HG02938 (cell line): ENCODE measurements around the gene ST7.

ENCODE experiments used
- ATAC-seq: cut with Tn5 transposase; IDR thresholded peaks from one replicate; pipeline ENCODE4 v1.9.1; 2021; ENCODE audit warnings: mild to moderate bottlenecking, moderate library complexity; ENCODE audit not compliant: unreplicated experiment

ST7 gene

GRCh38 chr7:117087639-117088396, 134.5 kb downstream of the ST7 start:
- no peak for ATAC-seq

GRCh38 chr7:117088623-117089194, 135.4 kb downstream of the ST7 start:
- ATAC-seq = no peak

- no peak for ATAC-seq
Observed at GRCh38 chr7:117090791-117091190, 137.5 kb downstream of the ST7 start.

- ATAC-seq = no peak
Observed at GRCh38 chr7:117091721-117092120, 138.4 kb downstream of the ST7 start.

GRCh38 chr7:117092785-117093184, 139.5 kb downstream of the ST7 start:
- ATAC-seq = no peak

GRCh38 chr7:117094457-117094856, 141.2 kb downstream of the ST7 start:
- no peak for ATAC-seq

GRCh38 chr7:117095055-117095454, 141.8 kb downstream of the ST7 start:
- no peak for ATAC-seq

- no peak for ATAC-seq
Observed at GRCh38 chr7:117096330-117096729, 143.0 kb downstream of the ST7 start.

- ATAC-seq = no peak
Observed at GRCh38 chr7:117096942-117097341, 143.6 kb downstream of the ST7 start.

- no peak for ATAC-seq
Observed at GRCh38 chr7:117097860-117098259, 144.6 kb downstream of the ST7 start.

- no peak for ATAC-seq
Observed at GRCh38 chr7:117098457-117098856, 145.2 kb downstream of the ST7 start.

GRCh38 chr7:117101026-117101425, 147.7 kb downstream of the ST7 start:
- no peak for ATAC-seq

- peak; percentile 97 for ATAC-seq
Observed at GRCh38 chr7:117110480-117111315, 157.4 kb downstream of the ST7 start.

GRCh38 chr7:117111535-117111934, 158.2 kb downstream of the ST7 start:
- no peak for ATAC-seq

GRCh38 chr7:117112640-117113039, 159.3 kb downstream of the ST7 start:
- ATAC-seq = no peak

- ATAC-seq = no peak
Observed at GRCh38 chr7:117113871-117114270, 160.6 kb downstream of the ST7 start.

GRCh38 chr7:117114272-117114671, 161.0 kb downstream of the ST7 start:
- ATAC-seq = no peak

GRCh38 chr7:117116211-117116610, 162.9 kb downstream of the ST7 start:
- no peak for ATAC-seq

- no peak for ATAC-seq
Observed at GRCh38 chr7:117117172-117117571, 163.9 kb downstream of the ST7 start.

- no peak for ATAC-seq
Observed at GRCh38 chr7:117118579-117119180, 165.4 kb downstream of the ST7 start.

- ATAC-seq = no peak
Observed at GRCh38 chr7:117119192-117119924, 166.1 kb downstream of the ST7 start.
